ENCODE measurements around the gene PLAAT5.

- TF ChIP-seq RAD21 (conservative IDR thresholded peaks at IDR 0.05 in 1 of 2, IDR thresholded peaks at IDR 0.05 in 1 of 2) (no peak), JUNB (IDR thresholded peaks at IDR 0.05) (no peak), CEBPB (IDR thresholded peaks at IDR 0.05) (no peak), REST (IDR thresholded peaks at IDR 0.05) (no peak), PBX3 (IDR thresholded peaks at IDR 0.05) (no peak), CTCF (IDR thresholded peaks at IDR 0.05) (no peak), POLR2A (IDR thresholded peaks at IDR 0.05; ENCODE audit: low read length) (no peak)
These were observed 20.2 kb upstream of the PLAAT5 start for GRCh38 chr11:63511048-63511748.

Data from A549 (cell line).